ENCODE data around the gene ACY1.

The ACY1 gene

DNA sequence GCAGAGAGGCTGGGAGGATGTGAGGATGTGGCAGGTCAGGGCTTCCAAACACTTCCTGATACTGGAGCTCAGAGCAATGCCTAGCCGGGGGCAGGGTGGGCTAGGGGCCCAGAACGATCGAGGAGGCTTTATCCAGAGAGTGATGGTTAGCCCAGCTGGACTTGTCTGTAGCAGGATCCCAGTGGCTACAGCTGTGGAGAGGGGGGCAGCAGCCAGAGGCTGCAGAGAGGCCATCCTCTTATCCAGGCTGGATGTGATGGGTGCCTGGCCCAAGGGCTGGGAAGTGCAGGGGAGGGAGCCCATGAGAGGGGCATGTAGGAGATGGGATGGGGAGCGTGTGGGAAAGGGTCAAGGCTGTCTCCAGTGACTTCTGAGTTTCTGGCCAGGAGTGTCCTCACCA is 36.5 kb upstream of the ACY1 start:
- FAIRE-seq: no peak

DNA sequence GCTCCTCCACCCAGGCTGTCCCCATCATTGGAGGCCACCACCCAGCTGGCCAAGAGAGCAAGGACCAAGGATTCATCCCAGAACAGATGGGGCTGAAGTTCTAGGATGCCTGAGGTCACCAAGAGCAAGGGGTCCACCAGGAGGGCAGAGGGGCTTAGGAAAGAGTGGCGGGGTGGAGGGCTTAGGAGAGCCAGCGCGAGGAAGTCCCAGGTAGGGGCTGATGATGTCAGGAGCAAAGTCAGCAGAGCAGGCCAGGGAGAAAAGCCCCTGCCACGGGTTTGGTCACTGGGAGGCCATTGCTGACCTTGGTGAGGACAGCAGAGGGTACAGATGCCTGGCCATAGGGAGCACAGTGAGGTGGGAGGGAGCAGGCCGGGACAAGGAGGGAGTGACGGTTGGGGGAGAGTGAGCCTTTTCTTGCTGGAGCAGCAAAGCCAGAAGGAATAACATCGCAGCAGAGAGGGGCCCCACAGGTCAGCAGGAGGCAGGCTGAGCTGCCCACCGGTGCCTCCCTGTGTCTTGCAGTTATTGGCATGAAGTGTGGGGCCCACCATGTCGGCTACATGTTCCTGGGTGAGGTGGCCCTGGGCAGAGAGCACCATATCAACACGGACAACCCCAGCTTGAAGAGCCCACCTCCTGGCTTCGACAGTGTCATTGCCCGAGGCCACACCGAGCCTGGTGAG is 36.0 kb upstream of the ACY1 start:
- no peak for FAIRE-seq

DNA sequence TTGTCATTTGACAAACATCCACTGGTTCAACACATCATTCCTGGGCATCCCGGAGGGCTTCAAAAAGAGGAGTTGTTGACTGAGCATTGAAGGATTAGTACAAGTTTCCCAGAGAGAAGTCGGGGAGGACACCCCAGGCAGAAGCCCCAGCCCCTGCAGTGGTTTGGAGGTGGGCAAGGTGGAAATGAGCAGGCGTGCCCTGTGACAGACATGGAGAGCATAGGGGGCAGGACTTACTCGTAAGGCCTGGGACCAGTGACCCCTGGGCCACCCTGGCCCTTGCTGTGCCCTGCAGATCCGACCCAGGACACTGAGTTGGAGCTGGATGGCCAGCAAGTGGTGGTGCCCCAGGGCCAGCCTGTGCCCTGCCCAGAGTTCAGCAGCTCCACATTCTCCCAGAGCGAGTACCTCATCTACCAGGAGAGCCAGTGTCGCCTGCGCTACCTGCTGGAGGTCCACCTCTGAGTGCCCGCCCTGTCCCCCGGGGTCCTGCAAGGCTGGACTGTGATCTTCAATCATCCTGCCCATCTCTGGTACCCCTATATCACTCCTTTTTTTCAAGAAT is 35.2 kb upstream of the ACY1 start:
- no peak for FAIRE-seq

DNA sequence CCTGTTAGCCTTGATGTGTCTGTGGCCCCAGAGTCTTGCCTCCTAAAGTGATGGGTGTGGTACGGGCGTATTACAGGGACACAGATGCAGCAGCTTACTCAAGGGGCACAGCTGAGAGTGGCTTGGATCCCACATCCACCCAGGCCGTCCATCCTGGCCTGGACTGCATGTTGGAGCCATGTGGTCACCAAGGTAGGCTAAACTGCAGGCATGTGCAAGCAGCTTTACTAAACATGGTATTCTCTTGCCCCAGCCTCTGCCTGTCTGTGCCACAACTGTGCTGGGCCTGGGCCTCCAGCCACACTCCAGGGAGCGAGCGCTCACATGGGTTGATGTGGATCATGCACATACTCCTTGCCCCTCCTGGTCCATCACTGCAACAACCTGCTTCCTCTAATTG is 34.2 kb upstream of the ACY1 start:
- no peak for FAIRE-seq

DNA sequence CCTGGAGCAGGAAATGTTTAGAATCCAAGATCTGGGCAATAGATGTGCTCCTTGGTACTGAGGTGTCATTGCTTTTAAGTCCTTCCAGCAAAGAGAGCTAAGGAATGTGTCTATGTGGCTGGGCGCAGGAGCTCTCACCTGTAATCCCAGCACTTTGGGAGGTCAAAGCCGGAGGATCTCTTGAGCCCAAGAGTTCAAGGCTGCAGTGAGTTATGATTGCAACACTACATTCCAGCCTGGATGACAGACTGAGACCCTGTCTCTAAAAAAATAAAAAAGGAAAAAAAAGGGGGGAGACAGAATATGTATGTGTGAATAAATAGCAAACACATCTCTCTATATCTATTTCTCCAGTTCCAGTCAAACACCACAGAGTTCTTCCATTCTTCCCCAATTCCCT is 32.4 kb upstream of the ACY1 start:
- FAIRE-seq: no peak

DNA sequence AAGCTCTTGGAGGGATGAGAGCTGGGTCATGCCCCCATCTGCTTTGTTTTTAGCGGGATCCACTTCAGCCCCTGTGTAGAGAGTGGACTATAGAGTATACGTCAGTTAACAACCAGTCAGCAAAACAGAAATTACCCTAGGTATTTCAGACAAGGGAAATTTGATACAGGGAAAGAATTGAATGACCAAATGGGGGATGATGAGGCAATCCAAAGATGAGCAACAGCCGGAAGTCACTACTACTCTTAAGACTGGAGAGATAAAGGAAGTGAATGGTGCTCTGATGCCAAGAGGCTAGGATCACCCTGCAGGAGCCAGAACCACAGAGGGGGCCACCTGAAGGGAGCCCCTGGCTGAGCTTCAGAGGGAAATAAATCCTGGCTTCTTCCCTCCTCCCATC is 29.9 kb upstream of the ACY1 start:
- no peak for FAIRE-seq

DNA sequence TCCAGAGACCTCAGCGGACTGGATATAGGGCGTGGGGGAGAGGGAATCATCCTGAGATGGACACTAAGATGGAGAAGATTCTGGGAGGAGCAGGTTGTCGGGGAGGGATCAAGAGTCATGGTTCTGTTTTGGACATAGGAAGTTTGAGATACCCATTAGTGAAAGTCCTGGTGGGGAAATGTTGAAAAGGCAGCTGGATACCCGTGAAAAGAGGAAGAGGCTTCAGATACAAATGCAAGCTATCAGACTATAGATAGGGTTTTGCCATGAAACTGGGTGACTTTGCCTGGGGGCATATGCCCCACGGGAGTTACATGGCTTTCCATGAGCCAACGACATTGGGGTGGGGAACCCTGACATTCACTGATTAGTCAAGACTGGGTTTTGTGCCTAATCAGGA is 29.2 kb upstream of the ACY1 start:
- no peak for FAIRE-seq

DNA sequence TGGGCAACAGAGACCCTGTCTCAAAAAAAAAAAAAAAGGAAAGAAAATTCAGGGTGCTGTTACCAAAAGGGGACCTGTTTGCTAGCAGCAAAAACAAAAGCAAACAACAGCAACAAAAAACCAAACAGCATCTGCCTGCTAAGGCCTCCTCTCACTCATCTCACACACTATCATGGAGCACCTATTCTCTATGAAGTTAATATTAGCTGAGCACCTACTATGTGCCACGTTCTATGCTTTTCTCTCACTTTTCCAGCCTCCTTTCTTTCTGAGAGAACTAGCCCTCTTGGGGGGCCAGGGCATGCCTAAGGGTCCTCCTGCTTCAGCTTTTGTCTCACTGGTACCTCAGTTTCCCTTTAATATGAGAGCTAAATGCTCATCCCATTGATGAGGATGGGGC is 28.6 kb upstream of the ACY1 start:
- no peak for FAIRE-seq

DNA sequence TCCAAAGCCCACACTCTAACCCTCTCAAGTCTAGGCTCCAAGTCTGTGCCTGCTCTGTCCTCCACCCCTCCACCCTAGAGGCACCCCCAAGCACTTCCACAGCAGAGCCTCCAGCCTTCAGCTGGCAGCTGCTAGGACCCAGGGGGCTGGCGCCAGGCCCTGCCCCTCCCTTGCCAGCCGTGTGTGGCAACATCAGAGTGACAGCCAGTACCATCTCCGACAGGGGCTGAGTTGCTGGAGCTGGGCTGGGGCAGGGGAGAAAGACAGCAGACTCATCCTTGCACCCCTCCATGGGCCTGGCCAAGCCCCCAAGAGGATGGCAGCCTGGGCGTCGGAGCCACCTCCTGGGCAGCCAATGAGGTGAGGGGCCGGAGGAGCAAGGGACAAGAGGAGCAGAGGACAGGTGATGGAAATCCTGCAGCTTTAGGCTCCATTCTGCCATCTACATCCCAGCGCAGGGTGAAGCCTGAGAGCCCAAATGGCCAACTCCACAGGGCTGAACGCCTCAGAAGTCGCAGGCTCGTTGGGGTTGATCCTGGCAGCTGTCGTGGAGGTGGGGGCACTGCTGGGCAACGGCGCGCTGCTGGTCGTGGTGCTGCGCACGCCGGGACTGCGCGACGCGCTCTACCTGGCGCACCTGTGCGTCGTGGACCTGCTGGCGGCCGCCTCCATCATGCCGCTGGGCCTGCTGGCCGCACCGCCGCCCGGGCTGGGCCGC is 28.0 kb upstream of the ACY1 start, which contains the start of gene GPR62:
Gene GPR62, plus strand, starts transcription at position 207 of the 718 bp plus-strand sequence. Its CDS starts 272 bp downstream, at position 479.
- FAIRE-seq: no peak

DNA sequence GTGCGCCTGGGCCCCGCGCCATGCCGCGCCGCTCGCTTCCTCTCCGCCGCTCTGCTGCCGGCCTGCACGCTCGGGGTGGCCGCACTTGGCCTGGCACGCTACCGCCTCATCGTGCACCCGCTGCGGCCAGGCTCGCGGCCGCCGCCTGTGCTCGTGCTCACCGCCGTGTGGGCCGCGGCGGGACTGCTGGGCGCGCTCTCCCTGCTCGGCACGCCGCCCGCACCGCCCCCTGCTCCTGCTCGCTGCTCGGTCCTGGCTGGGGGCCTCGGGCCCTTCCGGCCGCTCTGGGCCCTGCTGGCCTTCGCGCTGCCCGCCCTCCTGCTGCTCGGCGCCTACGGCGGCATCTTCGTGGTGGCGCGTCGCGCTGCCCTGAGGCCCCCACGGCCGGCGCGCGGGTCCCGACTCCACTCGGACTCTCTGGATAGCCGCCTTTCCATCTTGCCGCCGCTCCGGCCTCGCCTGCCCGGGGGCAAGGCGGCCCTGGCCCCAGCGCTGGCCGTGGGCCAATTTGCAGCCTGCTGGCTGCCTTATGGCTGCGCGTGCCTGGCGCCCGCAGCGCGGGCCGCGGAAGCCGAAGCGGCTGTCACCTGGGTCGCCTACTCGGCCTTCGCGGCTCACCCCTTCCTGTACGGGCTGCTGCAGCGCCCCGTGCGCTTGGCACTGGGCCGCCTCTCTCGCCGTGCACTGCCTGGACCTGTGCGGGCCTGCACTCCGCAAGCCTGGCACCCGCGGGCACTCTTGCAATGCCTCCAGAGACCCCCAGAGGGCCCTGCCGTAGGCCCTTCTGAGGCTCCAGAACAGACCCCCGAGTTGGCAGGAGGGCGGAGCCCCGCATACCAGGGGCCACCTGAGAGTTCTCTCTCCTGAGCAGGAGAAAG is 27.2 kb upstream of the ACY1 start:
- FAIRE-seq: no peak

DNA sequence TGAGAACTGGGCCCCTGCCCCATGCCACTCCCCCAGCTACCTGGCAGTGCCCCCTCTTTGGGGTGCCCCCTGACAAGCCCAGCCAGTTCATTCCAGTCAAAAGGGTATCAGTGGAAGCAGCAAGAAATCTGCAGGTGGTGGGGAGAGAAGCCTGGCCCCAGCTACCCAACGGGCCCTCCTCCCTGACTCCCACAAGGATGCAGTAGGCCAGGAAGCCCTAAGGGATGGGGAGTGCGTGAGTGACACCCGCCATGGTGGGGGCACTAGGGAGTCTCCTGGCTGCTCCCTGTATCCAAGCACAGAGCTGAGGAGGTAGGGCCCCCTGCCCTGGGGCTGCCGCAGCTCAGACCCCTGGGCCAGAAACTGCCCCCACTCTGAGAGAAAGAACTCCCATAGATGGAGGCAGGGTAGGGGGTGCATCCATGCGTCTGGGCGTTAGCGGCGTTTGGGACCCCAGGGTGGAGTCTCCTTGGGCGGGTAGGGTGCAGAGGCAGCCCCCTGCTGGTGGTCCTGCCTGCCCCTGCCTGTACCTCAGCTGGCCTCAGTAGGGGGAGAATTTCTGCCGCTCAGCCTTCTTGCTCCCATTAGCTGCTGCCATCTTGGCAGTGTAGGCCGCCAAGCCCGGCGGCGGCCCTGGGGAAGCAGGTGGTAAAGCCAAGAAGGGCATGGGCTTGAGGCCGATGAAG is 25.7 kb upstream of the ACY1 start:
- no peak for FAIRE-seq

DNA sequence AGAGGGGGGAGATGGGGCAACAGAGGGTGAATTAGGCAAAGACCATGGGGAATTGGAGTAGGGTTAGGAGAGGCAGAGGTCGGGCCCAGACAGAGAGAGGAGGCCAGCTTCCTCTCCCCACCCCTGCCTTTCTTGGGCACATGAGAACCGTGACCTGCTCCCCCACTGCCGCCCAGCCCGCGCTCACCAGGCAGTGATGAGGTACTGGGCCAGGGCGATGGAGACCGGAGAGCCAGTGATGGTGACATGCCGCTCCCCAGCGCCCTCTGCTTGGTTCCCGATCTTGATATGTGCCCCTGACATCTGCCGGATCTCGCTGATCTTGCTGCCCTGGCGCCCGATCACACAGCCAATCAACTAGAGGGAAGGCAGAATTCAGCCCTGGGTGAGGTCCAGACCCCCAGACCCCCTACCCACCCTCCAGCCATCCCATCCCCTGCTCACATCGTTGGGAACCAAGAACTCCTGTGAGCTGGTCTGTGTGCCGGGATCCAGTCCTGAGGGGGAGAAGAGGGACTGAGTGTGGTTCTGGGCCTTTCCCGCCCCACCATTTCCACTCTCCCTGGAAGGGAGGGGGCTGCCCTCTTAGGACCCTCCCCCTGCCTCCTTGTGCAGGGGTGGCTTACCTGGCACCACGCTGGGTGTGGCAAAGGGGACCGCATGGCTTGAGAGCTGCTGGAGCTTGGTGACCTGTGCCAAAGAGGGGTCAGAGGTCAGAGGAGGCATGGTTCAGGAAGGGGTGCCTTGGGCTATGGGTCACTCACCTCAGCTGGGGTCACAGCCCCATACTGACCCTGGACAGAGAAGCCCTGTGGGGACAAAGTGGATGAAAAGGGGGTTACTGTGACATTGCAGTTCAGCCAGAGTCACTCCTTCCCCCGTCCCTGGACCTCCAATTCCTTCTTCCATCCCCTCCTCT is 24.5 kb upstream of the ACY1 start:
- FAIRE-seq: no peak

DNA sequence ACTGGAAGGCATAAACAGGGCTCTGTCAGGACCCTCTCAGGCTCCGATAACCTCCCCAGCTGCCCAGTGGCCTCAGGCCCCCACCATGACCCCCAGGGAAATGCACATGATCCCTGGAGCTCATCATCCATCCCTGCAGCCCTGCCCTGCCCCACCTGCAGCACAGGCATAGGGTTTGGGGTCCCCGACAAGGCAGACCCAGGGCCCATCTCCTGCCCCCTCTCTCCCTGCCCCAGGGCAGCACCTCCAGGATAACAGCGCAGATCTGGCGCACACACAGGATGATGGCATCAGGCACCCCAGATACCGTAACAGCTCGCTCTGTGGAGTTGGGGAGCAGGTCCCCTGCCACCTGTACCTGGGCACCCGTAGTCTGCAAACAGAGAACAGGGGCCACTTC is 23.7 kb upstream of the ACY1 start:
- no peak for FAIRE-seq

DNA sequence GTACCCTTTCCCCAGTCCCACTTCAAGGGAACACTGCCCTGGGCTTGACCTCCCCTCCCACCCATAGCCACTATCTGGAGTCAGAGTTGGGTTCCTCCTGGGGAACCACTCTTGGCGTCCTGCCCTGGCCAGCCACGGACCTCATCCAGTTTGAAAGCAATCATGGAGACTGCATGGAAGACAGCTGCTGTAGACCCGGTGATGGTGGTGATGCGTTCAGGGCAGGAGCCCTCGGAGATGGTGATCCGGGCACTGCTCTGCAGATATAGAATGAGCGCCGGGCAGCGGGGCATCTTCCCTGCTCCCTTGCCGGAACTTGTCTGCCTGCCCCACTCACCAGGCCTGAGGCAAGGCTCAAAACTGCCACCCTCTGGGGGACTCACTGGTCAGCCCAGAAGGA is 22.9 kb upstream of the ACY1 start:
- no peak for FAIRE-seq

DNA sequence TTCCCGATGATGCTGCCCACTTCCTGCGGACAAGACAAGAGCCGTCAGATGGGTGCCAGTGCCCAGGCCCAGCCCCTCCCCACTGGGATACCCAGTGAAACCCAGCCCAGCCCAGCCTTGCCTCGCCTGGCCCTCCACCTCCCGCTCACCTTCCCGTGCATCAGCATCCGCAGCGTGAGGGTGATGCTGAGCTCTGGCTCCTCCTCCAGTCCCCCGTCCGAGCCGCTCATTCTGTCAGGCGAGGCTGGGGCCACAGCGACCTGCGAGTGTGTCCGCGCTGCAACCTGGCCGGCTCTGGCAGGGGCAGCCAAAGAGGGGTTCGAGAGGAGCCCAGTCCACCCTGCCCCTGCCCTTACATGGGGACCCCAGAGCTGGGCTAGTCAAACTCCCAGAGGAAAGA is 22.3 kb upstream of the ACY1 start:
- no peak for FAIRE-seq

DNA sequence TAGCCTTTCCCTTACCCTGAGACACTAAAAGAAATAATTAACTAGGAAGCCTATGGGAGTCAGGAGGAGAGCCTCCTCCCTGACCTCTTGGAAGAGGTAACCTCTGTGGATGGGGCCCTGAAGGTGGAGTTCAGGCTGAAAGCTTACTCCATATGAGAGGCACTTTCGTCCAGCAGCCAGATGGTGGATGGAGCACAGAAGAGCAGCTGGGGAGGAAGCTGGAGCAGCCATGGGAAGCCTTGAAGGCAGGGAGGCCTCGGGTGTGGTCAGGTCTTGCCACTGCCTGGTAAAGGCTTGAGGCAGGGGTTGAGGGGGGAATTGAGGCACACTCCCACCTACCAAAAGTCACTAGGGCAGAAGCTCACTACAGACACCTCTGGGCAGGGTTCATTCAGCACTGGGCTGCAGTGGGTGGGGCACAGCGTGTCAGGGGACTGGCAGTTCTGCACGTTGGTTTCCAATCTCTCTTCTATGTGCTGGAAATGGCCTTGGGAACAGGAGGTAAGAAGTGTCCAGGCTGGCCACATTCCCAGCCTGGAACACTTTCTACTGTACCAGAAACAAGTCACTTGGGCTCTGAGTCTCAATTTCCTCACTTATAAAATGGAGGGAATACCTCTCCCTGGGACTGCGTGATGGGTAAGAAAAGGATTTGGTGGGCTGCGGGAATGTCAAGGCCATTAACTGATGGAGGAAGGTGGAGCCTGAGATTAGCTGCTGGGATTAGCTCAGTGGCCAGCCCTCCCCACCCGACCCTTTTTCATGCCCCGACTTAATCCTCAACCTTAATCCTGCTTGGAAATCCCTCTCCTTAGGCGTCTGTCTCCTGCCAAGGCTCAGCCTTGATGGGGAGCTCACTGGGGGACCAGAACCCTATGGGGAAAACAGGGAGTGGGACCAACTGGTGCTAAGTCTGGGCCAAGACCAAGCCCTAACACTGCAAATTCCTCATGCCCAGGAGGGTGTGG is 21.4 kb upstream of the ACY1 start:
- no peak for FAIRE-seq

DNA sequence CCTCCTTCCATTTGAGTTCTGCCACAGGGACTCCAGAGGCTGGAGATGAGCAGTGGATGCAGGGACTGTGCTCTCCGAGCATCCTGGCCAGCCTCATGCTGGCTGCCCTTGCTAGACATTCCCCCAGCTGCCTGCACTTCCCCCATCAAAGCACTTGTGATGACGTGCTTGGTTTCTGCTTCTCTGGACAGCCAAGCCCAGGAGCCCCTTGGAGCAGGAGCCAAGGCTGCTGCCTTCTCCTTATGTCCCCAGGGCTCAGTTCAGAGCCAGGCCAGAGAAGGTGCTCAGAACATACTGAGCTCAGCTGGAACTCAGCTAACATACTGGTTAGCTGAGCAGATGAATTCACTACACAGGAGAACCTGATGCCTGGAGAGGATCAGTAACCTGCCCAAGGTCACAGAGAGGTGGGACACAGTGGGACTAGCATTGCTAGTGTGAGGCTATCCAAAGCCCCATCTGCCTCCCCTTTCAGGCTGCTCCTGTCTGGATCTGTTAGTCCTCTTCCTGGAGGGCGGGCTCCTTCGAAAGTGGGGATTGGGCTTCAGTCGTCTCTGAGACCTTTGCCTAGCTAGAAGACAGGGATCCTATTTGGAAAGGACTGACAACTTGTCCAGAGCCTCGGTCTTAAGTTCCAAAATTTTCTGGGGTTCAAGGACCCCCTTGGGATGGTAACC is 20.3 kb upstream of the ACY1 start:
- no peak for FAIRE-seq

DNA sequence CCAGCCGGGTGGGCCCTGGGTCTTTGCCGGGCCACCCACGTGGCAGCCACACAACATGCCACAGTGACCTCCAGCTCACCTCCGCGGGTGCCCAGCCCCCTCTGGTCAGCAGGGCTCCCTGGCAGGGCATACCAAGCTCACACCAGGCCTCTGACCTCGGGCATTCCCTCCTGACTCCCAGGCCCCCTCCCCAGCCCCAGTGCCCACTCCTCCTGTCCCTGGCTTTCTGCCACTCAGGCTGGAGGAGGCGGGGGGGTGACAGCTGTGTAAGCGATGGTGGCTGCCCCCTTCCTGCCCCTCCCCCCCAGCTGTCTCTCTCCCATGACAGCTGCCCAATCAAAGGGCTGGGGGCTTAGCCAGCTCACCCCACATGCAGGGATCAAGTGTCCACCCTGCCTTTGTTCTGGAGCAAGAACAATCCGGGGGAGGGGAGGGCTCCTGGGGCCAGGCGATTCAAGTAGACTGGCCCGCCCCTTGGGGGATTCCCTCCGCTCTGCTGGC is 19.3 kb upstream of the ACY1 start:
- FAIRE-seq: no peak

DNA sequence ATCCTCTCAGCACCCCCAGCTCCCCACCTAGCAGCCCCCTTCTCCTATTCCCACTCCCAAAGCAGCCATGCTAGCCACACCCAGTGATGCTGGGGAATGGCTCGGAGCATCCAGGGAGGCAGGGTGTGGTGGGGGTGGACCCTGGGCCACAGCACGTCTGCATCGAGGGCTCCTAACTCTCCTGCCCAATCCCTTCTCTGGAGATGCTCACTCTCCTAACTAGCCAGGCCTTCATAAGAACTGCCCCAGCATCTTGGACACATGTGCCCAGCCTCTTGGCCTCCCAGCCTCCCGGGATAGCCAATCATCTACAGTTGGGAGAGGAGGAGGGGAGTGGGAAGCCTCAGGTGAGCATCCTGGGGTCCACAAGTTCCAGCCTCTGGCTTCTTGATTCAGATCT is 18.8 kb upstream of the ACY1 start:
- no peak for FAIRE-seq

DNA sequence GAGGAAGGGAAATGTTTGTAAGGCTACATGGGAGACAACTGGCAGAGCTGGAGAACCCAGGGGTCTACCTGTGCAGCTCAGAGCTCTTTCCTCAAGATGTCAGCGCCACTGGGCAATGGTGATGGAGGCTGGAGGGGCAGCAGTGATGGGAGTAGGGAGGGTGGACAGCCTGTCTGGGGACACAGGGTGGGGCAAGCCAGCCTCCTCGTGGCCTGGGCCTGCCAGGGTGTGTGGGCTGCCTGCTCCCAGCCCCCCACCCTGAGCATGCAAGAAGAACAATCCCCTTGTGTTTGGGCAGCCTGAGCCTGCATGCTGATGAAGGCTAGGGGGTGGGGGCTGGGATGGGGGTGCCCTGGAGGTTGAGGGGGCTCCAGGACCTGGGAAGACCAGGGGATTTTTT is 17.3 kb upstream of the ACY1 start:
- no peak for FAIRE-seq
